Heart left ventricle (tissue), 13 donors: Measurements from ENCODE around the gene MBP.

Experiments
- CTCF ChIP-seq, 12 donors: fragments of 200-600 bp; sonication (generic) in 4 of 12; IDR thresholded peaks; one replicate each; pipeline versions ENCODE4 v1.5.0 to v1.8.0; 2018 to 2022; ENCODE audit warnings: antibody characterized with exemption in 12 of 12, mild to moderate bottlenecking in 5 of 12
- POLR2A ChIP-seq, 2 donors: fragments of 450-650 bp; IDR thresholded peaks; one replicate each; pipeline ENCODE4 v1.6.1; 2017; ENCODE audit warnings: antibody characterized with exemption in 2 of 2, mild to moderate bottlenecking in 2 of 2, moderate library complexity in 2 of 2
- donor health status: ischemic (EF 13 %, LVEDD 7.1; RV severe dilation, severe dysfunction).
- donor health status: DM: no; HTN: yes; CAD: no.
- donor health status: DM: no; HTN: no; CAD: no.
- donor health status: ischemic (EF 25% LVEDD 6.9; RV normal size, moderate dysfunction).
- donor health status: ischemic (EF 25% LVEDD 5.7; RV mildly dilated, moderate dysfunction).
- donor health status: ischemic (EF 35%, LVEDD 5.7; RV mildly dilated, moderate dysfunction).
- donor health status: nonischemic (EF 11% LVEDD 7.7; RV severe dilation, severe dysfunction).
- donor health status: DM: yes; HTN: yes; CAD: no.
- donor health status: PGD.
- donor health status: ischemic (EF 29% LVEDD 5.4; RV normal size, mild dysfunction).
- donor health status: nonischemic (EF 23%, LVEDD 6.1; RV moderate dilation, normal function).

- TF ChIP-seq CTCF (IDR thresholded peaks at IDR 0.05), result no peak
- no peak for TF ChIP-seq POLR2A (IDR thresholded peaks at IDR 0.05)
Observed at GRCh38 chr18:77103991-77104531, 28.5 kb downstream of the MBP start.
